Activated CD4-positive, alpha-beta T cell treated with anti-CD3 and anti-CD28 coated beads, Interleukin-2, amount 50 U/mL, for 1 hour (primary cell): Measurements from ENCODE around the gene DPP4.
"Not testable (repeated sequence)": the region's sequence is repeated elsewhere in the genome, so short reads cannot be mapped to it uniquely, and the experiment has no call there.

Experiments used
- DNase-seq: peaks from one replicate; pipeline ENCODE4 v3.0.0-alpha.2; 2020

DPP4 gene

DNA sequence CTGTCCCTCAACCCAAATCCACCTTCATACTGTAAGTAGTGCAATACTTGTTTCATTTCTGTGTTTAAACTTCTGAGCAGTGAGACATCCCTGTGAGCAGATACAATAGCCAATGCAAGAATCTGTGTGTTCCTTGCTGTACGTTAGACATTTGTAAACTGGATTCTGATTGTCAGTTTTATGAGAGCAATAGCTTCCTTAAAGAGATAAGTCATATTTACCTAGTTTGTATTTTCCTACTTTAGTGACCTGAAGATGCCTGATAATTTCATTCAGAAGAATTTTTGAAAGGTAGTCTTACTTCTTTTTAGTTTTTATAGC lies 90.7 kb downstream of the DPP4 start:
- no peak for DNase-seq

DNA sequence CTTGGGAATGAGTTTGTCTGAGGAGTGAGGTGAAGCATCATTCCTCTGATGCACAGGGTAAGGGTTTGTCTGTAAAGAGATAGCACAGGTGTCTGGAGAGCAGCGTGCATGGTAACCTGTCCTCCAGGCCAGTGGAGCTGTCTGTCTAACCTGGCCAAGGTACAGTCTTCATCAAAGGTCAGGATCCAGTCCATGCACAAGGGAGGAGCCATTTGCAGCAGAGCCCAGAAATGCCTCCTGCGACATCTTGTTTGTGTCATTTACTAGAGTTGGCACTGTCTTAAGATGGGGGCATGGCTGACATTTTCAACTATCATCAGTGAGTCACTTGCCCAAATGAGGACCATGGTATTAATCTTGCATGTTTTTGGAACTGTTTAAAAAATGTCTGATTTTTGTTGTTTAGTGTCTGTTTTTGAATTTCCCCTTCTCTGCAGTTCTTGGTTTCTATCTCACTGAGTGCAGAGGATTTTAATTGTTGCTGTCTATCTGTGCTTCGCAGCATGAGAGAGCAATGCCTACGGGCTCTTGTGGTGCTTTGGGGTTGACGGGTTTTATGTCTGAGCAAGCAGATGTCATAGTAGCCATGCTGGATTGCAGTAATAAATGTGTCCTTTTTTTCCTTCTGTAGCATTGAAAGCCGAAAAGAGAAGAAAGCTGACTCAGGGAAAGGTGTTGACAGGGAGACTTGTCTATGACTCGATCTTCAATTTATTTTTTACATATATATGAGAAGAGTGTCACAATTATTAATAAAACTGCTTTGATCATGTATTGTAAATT lies 91.3 kb downstream of the DPP4 start:
- DNase-seq, result no peak

DNA sequence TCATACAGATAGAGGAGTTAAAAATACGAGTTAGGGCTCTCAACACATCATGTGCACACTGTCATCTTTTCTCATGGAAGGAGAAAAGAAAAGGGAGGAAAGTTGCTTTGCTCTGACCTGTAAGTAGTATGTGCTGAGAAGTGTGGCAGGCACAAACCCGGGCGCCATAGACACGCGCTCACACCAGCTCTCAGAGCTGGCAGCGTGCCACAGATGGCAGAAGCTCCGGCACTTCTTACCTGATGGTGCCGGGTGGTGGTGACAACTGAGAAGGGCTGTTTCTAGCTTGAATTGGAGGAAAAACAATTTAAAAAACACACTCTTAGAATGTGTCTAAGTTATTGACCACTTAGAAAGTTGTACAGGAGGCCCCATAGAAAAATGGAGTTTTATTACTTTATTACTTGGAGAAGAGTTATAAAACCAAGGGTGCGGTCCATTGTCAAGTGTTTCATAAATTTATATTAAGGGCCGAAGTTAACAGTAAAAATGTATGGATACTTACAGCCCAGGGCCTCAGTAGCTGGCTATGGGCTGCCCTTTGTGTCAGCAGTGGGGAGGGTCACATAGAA lies 92.2 kb downstream of the DPP4 start:
- DNase-seq, result no peak

DNA sequence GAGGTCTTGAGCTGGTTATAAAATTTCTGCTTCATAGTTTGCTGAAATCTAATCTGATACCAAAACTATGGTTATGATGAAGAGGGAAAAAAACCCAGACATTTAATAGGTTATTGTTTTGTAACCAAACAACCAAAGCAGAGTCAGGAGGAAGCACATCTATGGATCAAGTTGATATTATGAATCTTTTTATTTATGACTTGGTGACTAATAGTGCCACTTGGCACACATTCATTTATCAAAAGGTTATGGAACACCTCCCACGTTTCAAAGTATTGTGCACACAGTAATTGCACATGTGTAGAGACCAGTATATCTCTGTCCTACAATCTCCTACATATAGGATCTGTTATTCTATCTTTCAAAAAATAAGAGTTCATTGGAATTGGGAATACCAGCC lies 93.0 kb downstream of the DPP4 start:
- DNase-seq, result no peak

DNA sequence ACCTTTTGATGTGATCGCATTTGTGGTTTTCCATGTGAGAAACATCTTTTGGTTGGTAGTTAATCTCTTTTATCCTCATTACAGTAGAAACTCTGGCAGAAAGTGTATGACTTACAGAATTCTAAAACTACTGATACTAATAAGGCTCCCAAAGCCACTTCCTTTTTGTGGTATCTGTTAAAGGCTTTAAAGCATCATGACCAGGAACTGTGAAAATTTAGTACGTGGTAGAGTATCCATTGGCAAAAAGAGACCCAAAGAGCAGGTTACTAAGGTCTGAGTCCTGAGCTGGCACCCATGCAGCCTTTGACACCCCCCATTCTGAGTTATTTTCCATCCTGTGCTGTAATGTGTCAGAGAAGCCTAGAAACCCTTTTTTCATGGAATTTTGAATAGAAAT lies 94.5 kb downstream of the DPP4 start:
- no peak for DNase-seq

DNA sequence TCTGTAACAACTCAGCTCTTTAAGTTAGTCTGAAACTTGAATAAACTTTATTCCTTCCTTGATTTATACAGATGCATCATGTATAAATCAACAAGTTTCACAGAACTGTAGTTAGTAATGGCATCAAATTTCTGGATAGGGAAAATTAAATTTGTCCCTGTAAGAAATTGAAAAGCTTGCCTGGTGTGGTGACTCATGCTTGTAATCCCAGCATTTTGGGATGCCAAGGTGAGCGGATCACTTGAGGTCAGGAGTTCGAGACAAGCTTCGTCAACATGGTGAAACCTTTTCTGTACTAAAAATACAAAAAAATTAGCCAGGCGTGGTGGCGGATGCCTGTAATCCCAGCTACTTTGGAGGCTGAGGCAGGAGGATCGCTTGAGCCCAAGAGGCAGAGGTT lies 96.1 kb downstream of the DPP4 start:
- not testable (repeated sequence) for DNase-seq

DNA sequence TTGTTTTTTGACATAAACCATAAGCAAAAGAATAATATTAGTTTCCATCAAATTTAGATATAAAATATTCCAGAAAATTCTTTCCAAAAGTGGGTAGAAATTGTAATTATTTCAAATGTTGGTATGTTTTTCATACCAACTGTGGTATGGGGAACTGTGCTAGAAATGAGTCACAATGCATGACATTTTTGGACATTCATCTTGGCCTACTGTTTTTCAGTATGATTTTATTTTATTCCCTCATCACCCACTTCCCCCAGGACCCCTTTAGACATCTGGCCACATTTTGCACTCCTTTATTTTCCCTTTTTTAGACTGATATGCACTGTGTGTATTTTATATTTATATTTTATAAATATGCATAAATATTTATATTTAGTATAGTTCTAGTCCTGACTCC lies 97.1 kb downstream of the DPP4 start:
- DNase-seq, result no peak

DNA sequence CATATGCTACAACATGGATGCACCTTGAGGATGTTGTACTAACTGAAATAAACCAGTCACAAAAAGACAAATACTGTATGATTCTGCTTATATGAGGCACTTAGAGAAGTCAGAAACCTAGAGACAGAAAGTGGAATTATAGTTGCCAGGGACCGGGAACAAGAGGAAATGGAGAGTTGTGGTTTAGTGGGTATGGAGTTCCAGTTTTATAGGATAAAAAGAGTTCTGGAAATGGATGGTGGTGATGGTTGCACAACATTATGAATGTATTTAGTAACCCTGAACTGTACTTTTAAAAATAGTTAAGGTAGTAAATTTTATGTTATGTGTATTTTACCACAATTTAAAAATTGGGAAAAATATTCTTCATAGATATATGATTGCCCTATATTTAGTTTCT lies 97.7 kb downstream of the DPP4 start:
- no peak for DNase-seq

DNA sequence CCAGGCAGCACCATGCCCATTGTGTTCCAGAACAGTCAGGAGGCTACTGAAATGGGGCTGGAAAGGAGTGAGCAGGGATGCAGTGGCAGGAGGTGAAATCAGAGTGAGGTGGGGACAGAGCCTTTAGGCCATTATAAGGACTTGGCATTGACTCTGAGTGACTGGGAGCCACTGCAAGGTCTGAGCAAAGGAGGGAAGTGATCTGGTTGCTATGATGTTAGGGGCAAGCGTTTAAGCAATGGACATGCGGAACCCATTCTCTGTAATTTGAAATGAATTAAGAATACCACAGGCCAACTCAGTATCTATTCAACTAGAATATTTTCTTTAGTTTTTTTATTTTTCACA lies 98.2 kb downstream of the DPP4 start:
- no peak for DNase-seq

DNA sequence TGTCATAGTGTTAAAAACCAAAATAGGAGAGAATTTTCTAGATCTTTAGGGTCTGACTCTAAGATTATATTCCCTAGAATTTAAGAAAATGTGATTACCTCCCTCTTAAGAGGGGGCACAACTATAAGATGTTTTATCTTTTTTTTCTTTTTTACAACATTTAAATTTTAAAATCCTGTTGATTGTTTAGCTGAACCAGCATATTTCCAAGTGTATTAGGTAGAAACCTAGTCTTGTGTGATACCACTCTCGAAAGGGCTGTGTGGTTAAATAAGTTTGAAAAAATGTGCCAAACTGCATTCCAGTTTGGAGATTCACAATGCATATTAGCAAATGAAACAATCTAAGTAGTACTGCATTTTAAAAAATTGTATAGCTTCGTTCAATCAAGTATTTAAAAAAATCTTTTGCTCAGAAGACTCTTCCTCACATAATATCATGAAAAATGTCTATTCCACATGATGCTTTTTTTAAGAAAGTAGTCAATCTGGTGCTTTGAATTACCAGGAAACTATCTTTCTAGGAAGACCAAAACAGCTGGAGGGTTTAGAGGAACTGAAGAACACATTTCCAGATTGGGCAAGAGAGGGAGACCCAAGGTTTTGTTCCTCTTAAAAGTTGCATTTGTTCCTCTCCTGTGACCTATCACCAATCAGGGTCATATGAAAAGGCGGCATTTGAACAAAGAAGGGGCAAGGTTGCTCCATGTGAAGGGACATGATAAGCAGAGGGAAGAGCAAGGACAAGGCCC lies 98.8 kb downstream of the DPP4 start:
- DNase-seq, result no peak

DNA sequence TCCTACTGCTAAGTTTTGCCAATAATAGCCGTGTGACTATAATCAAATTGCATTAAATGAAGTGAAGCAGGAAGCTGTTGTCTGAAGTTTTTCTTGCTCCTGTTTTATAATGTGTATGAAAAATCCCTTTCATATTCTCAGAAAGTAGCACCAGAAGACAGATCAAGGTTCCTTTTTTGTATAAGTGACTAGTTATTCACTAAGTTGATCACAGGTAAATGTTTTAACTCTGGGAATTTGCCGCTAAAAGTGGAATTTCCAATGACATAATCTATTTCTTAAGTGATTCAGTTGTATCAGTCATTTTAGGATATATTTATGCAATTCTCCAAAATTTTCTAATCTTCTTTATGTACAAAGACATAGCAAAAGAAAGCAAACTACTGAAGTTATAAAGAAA lies 99.6 kb downstream of the DPP4 start:
- DNase-seq, result no peak

DNA sequence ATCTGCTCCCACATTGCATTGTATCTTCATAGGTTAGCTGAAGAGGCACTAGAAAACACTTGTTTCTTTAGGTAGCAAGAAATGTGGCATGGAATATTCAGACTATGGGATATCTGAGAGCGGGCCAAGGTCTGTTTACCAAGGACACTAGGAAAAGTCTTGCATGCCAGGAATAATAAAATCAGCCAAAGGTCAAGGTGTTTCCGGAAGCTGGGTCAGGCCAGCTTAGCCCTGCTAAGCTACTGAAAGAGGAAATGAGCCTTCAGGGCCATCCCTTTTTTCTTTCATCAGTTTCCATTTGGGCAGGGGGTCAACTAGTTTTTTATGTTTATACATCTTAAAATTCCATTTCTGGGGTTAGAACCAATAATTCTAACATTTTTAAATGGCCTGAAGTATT lies 101.1 kb downstream of the DPP4 start:
- DNase-seq, result no peak

DNA sequence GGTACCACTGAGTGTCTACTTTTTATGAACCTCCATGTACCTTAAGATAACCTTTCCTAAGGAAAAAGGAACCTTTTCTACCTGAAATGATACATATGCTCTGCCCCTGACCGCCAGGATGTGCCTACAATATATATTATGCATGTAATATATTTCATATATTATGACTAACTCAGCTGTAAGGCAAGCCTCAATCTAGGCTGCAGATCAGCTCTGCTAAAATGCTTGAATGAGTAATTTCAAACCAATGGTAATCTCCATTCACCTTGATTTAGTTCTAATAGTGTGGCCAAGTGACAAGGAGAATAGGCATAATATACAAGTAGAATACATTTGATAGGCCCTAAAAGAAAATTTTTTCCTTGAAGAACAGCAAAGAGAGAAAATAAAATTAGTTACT lies 101.8 kb downstream of the DPP4 start:
- DNase-seq, result no peak

DNA sequence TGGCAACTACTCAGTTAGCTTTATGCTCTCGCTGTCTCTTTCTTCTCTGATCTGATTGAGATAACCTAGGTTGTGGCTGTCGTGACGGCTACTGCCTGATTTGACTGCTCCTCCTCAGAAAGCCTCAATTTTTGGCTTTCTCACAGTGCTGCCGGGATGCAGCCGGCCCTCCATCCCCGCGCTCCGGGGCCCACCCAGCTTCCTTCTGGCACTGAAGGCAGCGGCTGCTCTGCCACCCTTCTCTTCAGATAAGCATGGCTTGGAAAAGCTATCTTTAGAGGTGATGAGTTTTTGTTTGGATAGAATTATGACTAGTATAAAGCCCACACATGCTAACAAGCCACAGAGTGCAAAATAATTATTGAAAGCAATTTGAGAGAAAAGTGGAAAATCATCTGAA lies 102.5 kb downstream of the DPP4 start:
- no peak for DNase-seq

DNA sequence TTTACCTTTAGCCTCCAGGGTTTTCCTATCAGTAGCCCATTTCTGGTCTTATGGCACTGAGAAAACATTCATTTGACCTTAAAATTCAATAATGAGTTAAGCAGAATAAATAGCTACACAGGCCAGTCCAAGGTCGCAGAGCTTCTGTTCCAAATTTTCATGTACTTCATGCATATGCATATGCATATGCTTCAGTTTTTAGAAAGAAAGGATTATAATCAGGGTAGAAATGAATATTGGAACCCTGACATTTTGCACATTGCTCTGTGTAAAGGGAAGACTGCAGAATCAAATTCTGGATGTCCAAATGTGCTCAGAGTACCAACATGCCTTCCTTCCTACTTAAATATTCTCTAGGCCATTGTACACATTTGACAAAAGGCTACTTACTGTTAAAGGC lies 104.9 kb downstream of the DPP4 start:
- DNase-seq, result no peak

DNA sequence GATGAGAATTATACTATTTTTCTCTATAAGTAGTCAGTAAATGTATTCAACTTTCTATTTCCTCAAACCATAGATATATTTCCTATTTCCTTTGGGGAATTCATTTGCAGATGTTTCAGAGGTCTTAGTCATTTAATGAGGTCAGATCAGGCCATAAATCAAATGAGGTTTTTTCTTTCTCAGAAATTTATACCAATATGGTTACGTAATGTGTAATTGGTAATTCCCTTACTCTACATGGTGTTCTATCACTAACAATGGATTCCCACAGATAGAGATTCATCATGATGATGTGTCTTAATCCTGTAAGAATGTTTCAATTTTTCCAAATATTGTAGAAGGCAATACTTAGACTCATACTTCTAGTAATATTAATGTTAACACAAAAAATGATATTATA lies 108.0 kb downstream of the DPP4 start:
- no peak for DNase-seq

DNA sequence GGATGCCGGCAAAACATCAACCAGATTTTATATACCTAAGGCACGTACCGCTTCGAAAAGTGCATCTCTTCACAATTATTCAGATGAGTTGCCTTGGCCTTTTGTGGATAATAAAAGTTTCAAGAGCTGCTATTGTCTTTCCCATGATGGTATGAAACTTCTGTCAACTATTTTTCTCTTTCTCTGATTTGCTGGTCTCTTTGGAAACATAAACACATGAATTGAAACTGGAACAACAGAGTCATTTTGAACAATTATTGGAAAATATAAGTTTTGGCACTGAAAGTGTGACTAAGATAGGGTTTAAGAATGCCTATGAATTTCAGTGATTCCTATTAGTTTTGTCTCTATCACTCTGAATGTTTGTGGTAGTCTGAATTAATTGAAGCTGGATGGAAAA lies 109.9 kb downstream of the DPP4 start:
- DNase-seq, result no peak

DNA sequence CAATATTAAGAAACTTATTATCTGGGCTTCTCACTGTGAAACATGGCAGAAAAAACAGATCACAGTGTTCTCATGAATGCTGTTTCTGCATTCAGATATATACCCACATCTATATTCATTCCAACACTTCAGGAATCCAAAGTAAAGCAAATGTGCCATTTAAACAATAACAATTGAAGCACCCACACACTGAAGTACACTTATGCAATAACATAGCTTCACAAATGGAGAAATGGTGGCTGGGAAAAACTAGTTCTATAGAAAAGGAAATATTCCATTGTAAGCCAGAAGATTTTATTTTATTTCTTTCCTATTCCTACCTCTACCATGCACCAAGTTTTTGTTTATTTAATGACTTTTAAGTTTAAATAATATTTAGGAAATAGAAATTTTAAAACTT lies 111.9 kb downstream of the DPP4 start:
- no peak for DNase-seq

DNA sequence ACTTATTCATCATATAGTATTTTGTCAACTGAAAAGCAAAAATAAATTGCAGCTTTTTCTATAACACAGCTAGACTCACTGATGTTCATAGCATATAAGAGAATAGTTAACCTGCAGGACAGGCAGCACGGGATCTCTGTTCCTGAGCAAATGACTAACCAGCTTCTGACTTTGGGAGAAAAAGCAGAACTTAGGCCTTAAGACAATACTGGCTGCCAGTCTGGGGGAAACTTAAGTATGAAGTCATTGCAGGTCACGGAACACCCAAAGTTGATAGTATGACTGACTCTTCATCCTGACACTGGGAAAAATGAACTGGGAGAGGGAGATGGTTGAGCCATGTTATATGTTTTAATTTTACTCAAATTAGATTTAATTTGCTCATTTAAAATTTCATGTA lies 113.0 kb downstream of the DPP4 start:
- no peak for DNase-seq

DNA sequence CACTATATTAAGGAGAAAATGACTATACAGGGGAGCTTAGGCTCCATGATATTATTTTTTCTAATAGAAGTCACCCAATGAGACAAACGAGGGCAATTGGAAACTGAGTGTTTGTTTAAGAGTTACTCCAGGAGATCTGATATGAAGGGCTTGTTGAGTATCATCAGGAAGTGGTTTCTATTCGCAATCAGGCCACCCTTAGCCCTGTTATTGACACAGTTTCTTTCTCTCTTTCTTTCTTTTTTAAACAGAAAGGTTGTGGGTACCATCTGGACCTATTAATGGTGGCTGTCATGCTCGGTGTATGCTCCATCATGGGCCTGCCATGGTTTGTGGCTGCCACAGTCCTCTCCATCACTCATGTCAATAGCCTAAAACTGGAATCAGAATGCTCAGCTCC lies 117.3 kb downstream of the DPP4 start:
- DNase-seq, result no peak

DNA sequence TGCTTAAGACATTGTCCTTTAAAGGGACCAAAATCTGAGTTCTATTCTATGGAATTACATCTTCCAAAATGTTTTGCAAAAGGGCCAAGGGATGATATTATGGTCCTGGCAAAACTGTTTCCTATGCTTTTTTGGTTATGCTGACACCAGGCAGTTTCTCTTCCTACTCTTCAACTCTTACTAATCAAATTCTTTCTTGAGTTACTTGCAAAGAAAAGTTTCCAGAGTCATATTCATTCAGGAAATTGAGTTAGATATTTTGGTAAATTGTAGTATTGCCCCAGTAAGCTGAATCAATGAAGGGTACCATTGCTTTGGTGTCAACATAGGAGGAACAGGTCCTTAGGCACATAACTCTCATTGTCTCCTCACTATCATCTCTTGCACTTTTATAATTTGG lies 118.8 kb downstream of the DPP4 start:
- DNase-seq, result no peak

DNA sequence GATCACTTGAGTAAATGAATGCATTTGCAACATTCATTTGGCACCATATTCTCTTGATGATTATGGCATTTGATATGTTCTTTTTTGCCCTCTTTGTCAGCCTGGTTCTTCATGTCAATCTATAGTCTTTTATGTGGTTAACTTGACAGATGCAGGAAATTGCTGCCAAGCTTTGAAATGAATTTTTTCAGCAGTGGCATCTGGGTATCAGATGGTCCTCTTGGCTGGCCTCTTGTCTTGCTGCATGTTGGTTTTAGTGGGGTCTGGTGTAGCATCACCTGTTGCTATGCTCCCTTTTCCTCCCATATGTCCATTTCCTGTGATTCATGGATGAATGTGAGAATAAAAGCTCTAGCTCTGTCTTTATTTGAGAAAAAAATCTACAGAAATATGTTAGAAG lies 119.9 kb downstream of the DPP4 start:
- peak; percentile 6 for DNase-seq

DNA sequence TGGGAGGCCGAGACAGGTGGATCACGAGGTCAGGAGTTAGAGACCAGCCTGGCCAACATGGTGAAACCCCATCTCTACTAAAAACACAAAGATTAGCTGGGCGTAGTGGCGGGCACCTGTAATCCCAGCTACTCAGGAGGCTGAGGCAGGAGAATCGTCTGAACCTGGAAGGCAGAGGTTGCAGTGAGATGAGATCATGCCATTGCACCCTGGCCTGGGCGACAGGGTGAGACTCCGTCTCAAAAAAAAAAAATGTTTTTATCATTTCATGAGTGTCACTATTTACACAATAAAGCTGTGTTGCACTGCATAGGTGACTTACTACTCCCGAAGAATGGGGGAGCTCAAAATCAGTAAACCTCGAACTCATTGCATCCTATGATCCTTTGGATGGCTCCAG lies 120.6 kb downstream of the DPP4 start:
- DNase-seq, result not testable (repeated sequence)

DNA sequence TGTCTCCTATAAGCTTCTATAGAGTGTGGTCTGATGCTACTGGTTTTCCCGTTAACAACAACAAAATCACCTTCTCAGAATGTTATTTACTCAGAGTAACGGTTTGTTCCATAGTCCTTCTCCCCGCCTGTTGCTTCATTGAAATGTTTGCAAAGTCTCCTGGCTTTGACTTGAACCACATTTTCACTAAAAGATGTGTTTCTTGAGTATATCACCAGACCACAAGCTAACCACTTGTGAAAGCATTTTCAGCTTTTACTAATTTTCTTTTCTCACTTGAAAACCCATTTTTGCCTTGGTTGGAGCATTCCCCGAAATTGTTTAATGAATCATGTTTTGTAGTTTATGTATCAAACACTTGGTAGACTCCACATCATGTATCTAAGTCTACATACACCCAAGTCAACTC lies 121.2 kb downstream of the DPP4 start:
- DNase-seq, result no peak

DNA sequence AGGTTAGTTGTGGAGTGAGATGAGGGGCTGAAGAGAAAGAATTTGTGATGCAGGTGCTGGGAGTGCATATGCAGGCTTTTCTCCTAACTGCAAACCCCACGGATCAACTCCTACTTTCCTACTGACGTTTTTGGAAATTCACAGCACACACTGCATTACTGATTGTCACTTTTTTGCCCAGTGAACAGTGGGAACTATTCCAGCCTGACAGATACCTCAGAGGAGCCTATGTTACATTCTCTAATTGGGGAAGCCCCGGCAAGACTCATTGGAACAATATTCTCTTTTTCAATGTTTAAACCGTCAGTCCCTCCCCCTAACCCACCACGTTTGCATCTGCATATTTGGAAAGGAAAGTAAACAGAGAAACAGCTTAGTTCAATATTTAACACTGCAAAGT lies 126.2 kb downstream of the DPP4 start:
- no peak for DNase-seq
